K562 (cell line): Measurements from ENCODE around the gene SCN7A. TPM values are rescaled to one million over a fixed set of nuclear protein-coding genes. Genes with fewer than 3 reads are reported as not detected.

Experiments
- ARID1B ChIP-seq: fragments of 450-650 bp; IDR thresholded peaks from 2 replicates; pipeline ENCODE4 v1.6.1; 2016; ENCODE audit warnings: antibody characterized with exemption, mild to moderate bottlenecking, inconsistent platforms
- CBX3 ChIP-seq, 2 experiments: IDR thresholded peaks; 1 replicate in 1 of 2; 2 replicates in 1 of 2; pipeline ENCODE4 v1.6.1; 2012; ENCODE audit warnings: inconsistent platforms in 2 of 2, low read length in 2 of 2, borderline replicate concordance in 1 of 2, control low read depth in 1 of 2
- E2F3 ChIP-seq: fragments of 250-450 bp; sonication (Bioruptor Pico); IDR thresholded peaks from 2 replicates; pipeline ENCODE4 v1.4.0; 2020; ENCODE audit warnings: mild to moderate bottlenecking
- ESRRB ChIP-seq: fragments of 250-450 bp; sonication (Bioruptor Pico); IDR thresholded peaks from 2 replicates; pipeline ENCODE4 v1.5.0; 2020; ENCODE audit warnings: mild to moderate bottlenecking, moderate library complexity, borderline replicate concordance
- FOSL1 ChIP-seq: fragments of 200-800 bp; sonication (Bioruptor generic); conservative IDR thresholded peaks from 2 replicates; pipeline ENCODE4 v1.6.1; 2016; ENCODE audit warnings: missing genetic modification characterization, missing compliant biosample characterization
- GTF2E2 ChIP-seq: fragments of 200-800 bp; sonication (Bioruptor generic); IDR thresholded peaks from 2 replicates; pipeline ENCODE4 v1.6.1; 2016; ENCODE audit warnings: missing genetic modification characterization, missing compliant biosample characterization
- HDAC8 ChIP-seq: fragments of 450-650 bp; IDR thresholded peaks from 2 replicates; pipeline ENCODE4 v1.6.1; 2016; ENCODE audit warnings: mild to moderate bottlenecking, missing genetic modification characterization, moderate library complexity, missing compliant biosample characterization
- MAFG ChIP-seq: fragments of 450-650 bp; conservative IDR thresholded peaks from 2 replicates; pipeline ENCODE4 v1.6.1; 2016; ENCODE audit warnings: missing genetic modification characterization, missing compliant biosample characterization
- MBD1 ChIP-seq: fragments of 250-450 bp; sonication (Bioruptor Pico); IDR thresholded peaks from 2 replicates; pipeline ENCODE4 v1.8.0; 2022; ENCODE audit warnings: inconsistent platforms
- RBFOX2 ChIP-seq: fragments of 200-400 bp; formaldehyde crosslinking; IDR thresholded peaks from 2 replicates; pipeline ENCODE4 v1.6.1; 2017; ENCODE audit warnings: low read depth, mild to moderate bottlenecking, low read length, moderate library complexity
- TEAD4 ChIP-seq, 2 experiments: sonication (generic) in 1 of 2; formaldehyde crosslinking in 1 of 2; IDR thresholded peaks; 2 replicates each; pipeline versions ENCODE4 v1.6.1 to v1.8.0; 2012 to 2022; ENCODE audit warnings: borderline replicate concordance in 1 of 2, inconsistent platforms in 1 of 2, low read length in 1 of 2, mild to moderate bottlenecking in 1 of 2, missing genetic modification reagents in 1 of 2
- polyA plus RNA-seq, 8 experiments: library from polyadenylated mRNA; depleted of rRNA in 4 of 8; stranded (reverse) in 5 of 8; unstranded in 3 of 8; fragments of >200 nt; fragmentation: Nextera tagmentation in 2 of 8; fragmentation: Illumina TruSeq in 1 of 8; extraction: Ambion mirVana in 2 of 8; extraction: Trizol in 1 of 8; gene quantifications; 2 replicates each; pipeline versions ENCODE4 v1.2.1 to v1.2.3, GENCODE V29; 2011 to 2014; ENCODE audit warnings: inconsistent platforms in 1 of 8, missing spikeins in 1 of 8
- total RNA-seq, 7 experiments: library from RNA; depleted of rRNA in 6 of 7; stranded (reverse); fragments of >200 nt in 6 of 7; fragmentation: Illumina TruSeq in 2 of 7; extraction: Trizol in 2 of 7; gene quantifications; 2 replicates each; pipeline versions ENCODE4 v1.2.1 to v1.2.3, GENCODE V29; 2011 to 2021; ENCODE audit warnings: low replicate concordance in 1 of 7

Gene SCN7A
- total and polyA plus RNA-seq, 9 of the 15 experiments (the other 6 are each of a cell fraction or from before 2014, with no cell fraction given), result under 0.01 to 0.05 (median 0.03) TPM; not detected in 3

DNA sequence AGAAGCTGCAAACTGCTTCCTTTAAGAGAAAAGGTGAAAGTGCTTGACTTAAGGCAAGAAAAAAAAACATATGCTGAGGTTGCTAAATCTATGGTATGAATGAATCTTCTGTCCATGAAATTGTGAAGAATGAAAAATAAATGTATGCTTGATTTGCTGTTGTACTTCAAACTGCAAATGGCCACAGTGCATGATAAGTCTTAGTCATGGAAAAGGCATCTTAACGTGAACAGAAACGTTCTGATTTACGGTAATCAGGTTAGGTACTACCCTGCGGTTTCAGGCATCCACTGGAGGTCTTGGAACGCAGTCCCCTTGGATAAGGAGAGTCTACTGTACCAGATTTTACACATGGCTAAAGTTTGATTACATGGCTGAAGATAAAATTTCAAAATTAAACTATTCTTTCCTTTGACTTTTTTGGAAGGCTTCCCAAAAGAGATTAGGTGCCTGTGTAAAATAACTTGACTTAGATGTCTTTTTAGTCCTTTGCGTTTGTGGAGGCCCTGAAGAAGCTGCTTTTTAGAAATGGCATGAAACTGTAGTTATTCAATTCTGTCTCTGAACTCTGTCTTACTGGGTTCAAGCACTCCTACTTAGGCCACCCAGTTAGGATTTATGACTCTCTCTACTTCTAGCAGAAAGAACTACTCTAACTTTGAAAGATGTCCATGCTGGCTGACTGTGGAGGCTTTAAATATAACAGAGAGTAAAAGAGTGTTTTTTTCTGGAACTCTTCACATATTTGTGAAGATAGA lies 82.4 kb downstream of the SCN7A start (continued):
- TF ChIP-seq MBD1 (CRISPR knock-in tag) (no peak), TEAD4 (IDR thresholded peaks at IDR 0.05; ENCODE audit: low read length) (no peak), TEAD4 (CRISPR knock-in tag; IDR thresholded peaks at IDR 0.05; ENCODE audit: borderline replicate concordance) (no peak), GTF2E2 (tag) (0 out of 2 replicates have a peak, but pooled peaks have one; percentile 32), ARID1B (peak; percentile 26; the same call in 1 of the 2 replicates), ESRRB (CRISPR knock-in tag) (no peak), HDAC8 (tag) (0 out of 2 replicates have a peak, but pooled peaks have one; percentile 22), RBFOX2 (0 out of 2 replicates have a peak, but pooled peaks have one; percentile 20), FOSL1 (tag) (peak; percentile 93), E2F3 (CRISPR knock-in tag) (no peak), MAFG (tag) (peak; percentile 80), CBX3 (IDR thresholded peaks at IDR 0.05; ENCODE audit: borderline replicate concordance in 1 of 2, low read length in 2 of 2) (no peak)
